Measurements from ENCODE around the gene GAK.

The GAK gene

GRCh38 chr4:879729-880077 is 52.4 kb downstream of the GAK start:
- H3K4me3 ChIP-seq (ENCODE audit: low read depth, low read length) = no peak overlapping the region
- no peak for DNase-seq (ENCODE audit: low read depth)
- TF ChIP-seq MAX (IDR thresholded peaks at IDR 0.05; ENCODE audit: low read depth, low read length) = no peak

GRCh38 chr4:878796-879728 is 53.1 kb downstream of the GAK start:
- TF ChIP-seq, protein P1, sequence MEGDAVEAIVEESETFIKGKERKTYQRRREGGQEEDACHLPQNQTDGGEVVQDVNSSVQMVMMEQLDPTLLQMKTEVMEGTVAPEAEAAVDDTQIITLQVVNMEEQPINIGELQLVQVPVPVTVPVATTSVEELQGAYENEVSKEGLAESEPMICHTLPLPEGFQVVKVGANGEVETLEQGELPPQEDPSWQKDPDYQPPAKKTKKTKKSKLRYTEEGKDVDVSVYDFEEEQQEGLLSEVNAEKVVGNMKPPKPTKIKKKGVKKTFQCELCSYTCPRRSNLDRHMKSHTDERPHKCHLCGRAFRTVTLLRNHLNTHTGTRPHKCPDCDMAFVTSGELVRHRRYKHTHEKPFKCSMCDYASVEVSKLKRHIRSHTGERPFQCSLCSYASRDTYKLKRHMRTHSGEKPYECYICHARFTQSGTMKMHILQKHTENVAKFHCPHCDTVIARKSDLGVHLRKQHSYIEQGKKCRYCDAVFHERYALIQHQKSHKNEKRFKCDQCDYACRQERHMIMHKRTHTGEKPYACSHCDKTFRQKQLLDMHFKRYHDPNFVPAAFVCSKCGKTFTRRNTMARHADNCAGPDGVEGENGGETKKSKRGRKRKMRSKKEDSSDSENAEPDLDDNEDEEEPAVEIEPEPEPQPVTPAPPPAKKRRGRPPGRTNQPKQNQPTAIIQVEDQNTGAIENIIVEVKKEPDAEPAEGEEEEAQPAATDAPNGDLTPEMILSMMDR (IDR thresholded peaks at IDR 0.05; ENCODE audit: low read depth, low read length) = no peak
- TF ChIP-seq POLR2A (IDR thresholded peaks at IDR 0.05; ENCODE audit: extremely low read depth, insufficient read length) (no peak), MAX (IDR thresholded peaks at IDR 0.05; ENCODE audit: low read depth, low read length) (no peak), MYC (IDR thresholded peaks at IDR 0.05; ENCODE audit: low read depth, low read length) (no peak)
- H3K4me3 ChIP-seq (ENCODE audit: low read depth, low read length) = no peak overlapping the region
- no peak for DNase-seq (ENCODE audit: low read depth)

GRCh38 chr4:877502-877901 is 54.6 kb downstream of the GAK start:
- DNase-seq (ENCODE audit: low read depth) = no peak
- TF ChIP-seq, protein P1 (IDR thresholded peaks at IDR 0.05; ENCODE audit: low read depth, low read length) = no peak
- no peak for TF ChIP-seq POLR2A (IDR thresholded peaks at IDR 0.05; ENCODE audit: extremely low read depth, insufficient read length)
- no peak for TF ChIP-seq MYC (IDR thresholded peaks at IDR 0.05; ENCODE audit: low read depth, low read length)
- no peak for TF ChIP-seq MAX (IDR thresholded peaks at IDR 0.05; ENCODE audit: low read depth, low read length)
- no peak overlapping the region for H3K4me3 ChIP-seq (ENCODE audit: low read depth, low read length)

GRCh38 chr4:876780-877179 is 55.3 kb downstream of the GAK start:
- H3K4me3 ChIP-seq (ENCODE audit: low read depth, low read length) = no peak overlapping the region
- peak; percentile 44 for DNase-seq (ENCODE audit: low read depth)
- TF ChIP-seq, protein P1 (IDR thresholded peaks at IDR 0.05; ENCODE audit: low read depth, low read length) = peak; percentile 36
- TF ChIP-seq MYC (IDR thresholded peaks at IDR 0.05; ENCODE audit: low read depth, low read length) = no peak

- DNase-seq (ENCODE audit: low read depth) = no peak
- TF ChIP-seq POLR2A (IDR thresholded peaks at IDR 0.05; ENCODE audit: extremely low read depth, insufficient read length) (no peak), MYC (IDR thresholded peaks at IDR 0.05; ENCODE audit: low read depth, low read length) (no peak), MAX (IDR thresholded peaks at IDR 0.05; ENCODE audit: low read depth, low read length) (no peak)
- TF ChIP-seq, protein P1 (IDR thresholded peaks at IDR 0.05; ENCODE audit: low read depth, low read length) = no peak
- H3K4me3 ChIP-seq (ENCODE audit: low read depth, low read length) = no peak overlapping the region
These were observed 56.2 kb downstream of the GAK start for GRCh38 chr4:875818-876423.

DNA sequence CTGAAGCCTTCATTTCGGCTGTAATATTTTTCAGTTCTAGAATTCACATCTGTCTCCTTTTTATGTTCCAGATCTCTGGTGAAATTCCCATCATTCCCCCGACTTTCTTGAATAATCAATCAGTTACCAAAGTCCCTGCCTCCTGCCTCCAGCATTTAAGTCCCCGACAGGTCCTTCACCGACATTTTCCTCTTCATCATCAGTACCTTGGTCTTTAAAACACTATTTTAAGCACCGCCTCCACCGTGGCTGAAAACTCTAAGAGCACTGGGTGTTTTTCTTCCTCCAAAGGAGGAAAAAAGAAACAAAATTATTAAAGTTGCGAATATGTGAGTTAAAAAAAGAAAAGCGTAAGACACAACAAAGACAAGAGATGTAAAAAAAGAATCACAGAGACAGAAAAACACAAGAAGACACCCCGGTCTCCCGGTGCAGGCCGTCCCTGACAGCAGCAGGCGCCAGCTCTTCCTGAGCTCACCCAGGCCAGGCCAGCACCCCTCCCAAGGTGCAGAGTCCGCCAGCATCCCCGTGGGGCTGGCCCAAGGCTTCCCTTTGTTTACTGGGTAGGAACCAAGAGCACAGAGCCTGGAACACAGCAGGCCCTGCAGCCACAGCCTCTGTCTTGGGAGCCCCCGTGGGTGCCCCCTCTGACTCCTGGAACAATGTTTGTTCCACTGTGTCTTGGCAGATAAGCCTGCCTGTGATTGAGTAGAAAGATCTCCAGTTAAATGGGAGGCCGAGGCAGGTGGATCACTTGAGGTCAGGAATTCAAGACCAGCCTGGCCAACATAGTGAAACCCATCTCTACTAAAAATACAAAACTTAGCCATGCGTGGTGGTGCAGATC is 56.9 kb downstream of the GAK start:
- DNase-seq (ENCODE audit: low read depth) = no peak
- no peak for TF ChIP-seq MAX (IDR thresholded peaks at IDR 0.05; ENCODE audit: low read depth, low read length)
- TF ChIP-seq, protein P1 (IDR thresholded peaks at IDR 0.05; ENCODE audit: low read depth, low read length) = no peak
- no peak for TF ChIP-seq MYC (IDR thresholded peaks at IDR 0.05; ENCODE audit: low read depth, low read length)
- no peak for TF ChIP-seq POLR2A (IDR thresholded peaks at IDR 0.05; ENCODE audit: extremely low read depth, insufficient read length)
- H3K4me3 ChIP-seq (ENCODE audit: low read depth, low read length) = no peak overlapping the region

All from NB4 (cell line).